OCI-LY1 (cell line): ENCODE data around the gene ZBTB17.

Experiments used
- CTCF ChIP-seq: fragments of 200-600 bp; sonication (generic), shearing (Covaris generic); IDR thresholded peaks from 2 replicates; pipeline ENCODE4 v1.5.1; 2017; ENCODE audit warnings: mild to moderate bottlenecking, antibody characterized with exemption, low read length, moderate library complexity, mixed read lengths
- EZH2 ChIP-seq: fragments of 200-600 bp; sonication (generic), shearing (Covaris generic); IDR thresholded peaks from 2 replicates; pipeline ENCODE4 v1.8.0; 2017; ENCODE audit warnings: borderline replicate concordance, mixed run types, mild to moderate bottlenecking, antibody characterized with exemption, low read length, moderate library complexity, mixed read lengths

- TF ChIP-seq CTCF = no peak
- no peak for TF ChIP-seq EZH2
Observed at GRCh38 chr1:16018749-16019643, 43.1 kb upstream of the ZBTB17 start.
